CD4-positive, alpha-beta T cell treated with Interleukin-6 for 4 hours (primary cell): ENCODE results near the gene APCDD1.

Experiments
- DNase-seq: peaks from one replicate; pipeline ENCODE4 v3.0.0-alpha.2; 2020; ENCODE audit warnings: mixed read lengths

Gene APCDD1

GRCh38 chr18:10453806-10454680 lies at the start of gene APCDD1:
TSS of gene APCDD1 (plus strand) at chr18:10454635. CDS start at chr18:10454982, 347 bp downstream.
- no peak for DNase-seq

GRCh38 chr18:10405014-10405493 lies 49.4 kb upstream of the APCDD1 start:
- DNase-seq = no peak

- DNase-seq = no peak
Observed at GRCh38 chr18:10405816-10406663, 48.4 kb upstream of the APCDD1 start.

GRCh38 chr18:10408131-10408530 lies 46.3 kb upstream of the APCDD1 start:
- no peak for DNase-seq

- no peak for DNase-seq
Observed at GRCh38 chr18:10409041-10409440, 45.4 kb upstream of the APCDD1 start.

GRCh38 chr18:10410472-10411308 lies 43.7 kb upstream of the APCDD1 start:
- no peak for DNase-seq

GRCh38 chr18:10412933-10413332 lies 41.5 kb upstream of the APCDD1 start:
- DNase-seq = no peak

GRCh38 chr18:10413722-10414121 lies 40.7 kb upstream of the APCDD1 start:
- DNase-seq = no peak

- no peak for DNase-seq
Observed at GRCh38 chr18:10414293-10414842, 40.1 kb upstream of the APCDD1 start.

- no peak for DNase-seq
Observed at GRCh38 chr18:10416065-10416464, 38.4 kb upstream of the APCDD1 start.

GRCh38 chr18:10417191-10417590 lies 37.2 kb upstream of the APCDD1 start:
- no peak for DNase-seq

GRCh38 chr18:10417664-10418063 lies 36.8 kb upstream of the APCDD1 start:
- no peak for DNase-seq

GRCh38 chr18:10418836-10419235 lies 35.6 kb upstream of the APCDD1 start:
- DNase-seq = no peak

- DNase-seq = no peak
Observed at GRCh38 chr18:10419420-10420103, 34.9 kb upstream of the APCDD1 start.

GRCh38 chr18:10420561-10421352 lies 33.7 kb upstream of the APCDD1 start:
- no peak for DNase-seq

- no peak for DNase-seq
Observed at GRCh38 chr18:10421859-10422258, 32.6 kb upstream of the APCDD1 start.

- no peak for DNase-seq
Observed at GRCh38 chr18:10422731-10423130, 31.7 kb upstream of the APCDD1 start.

GRCh38 chr18:10424585-10425307 lies 29.7 kb upstream of the APCDD1 start:
- DNase-seq = no peak

GRCh38 chr18:10430677-10431076 lies 23.8 kb upstream of the APCDD1 start:
- no peak for DNase-seq

GRCh38 chr18:10431680-10432079 lies 22.8 kb upstream of the APCDD1 start:
- DNase-seq = no peak
